Body of pancreas (tissue), 4 donors: Measurements from ENCODE around the gene GPR21. TPM values are rescaled to one million over a fixed set of nuclear protein-coding genes. Genes with fewer than 3 reads are reported as not detected.

Source experiments
- ATAC-seq: fragments of 150-250 bp; one replicate; pipeline ENCODE4 v1.9.1; 2016
- DNase-seq, 4 donors: peaks; one replicate each; pipeline ENCODE4 v3.0.0-alpha.2; 2019
- H3K27ac ChIP-seq, 4 donors: fragments of 200-600 bp; sonication (generic); 1 replicate in 3 of 4; 2 replicates in 1 of 4; pipeline versions ENCODE4 v1.5.1 to v1.6.1; 2016 to 2019; ENCODE audit warnings: mild to moderate bottlenecking in 1 of 4, mixed read lengths in 1 of 4, moderate library complexity in 1 of 4
- H3K27me3 ChIP-seq, 2 donors: fragments of 200-600 bp; sonication (generic); one replicate each; pipeline ENCODE4 v1.6.0; 2016; ENCODE audit warnings: mild to moderate bottlenecking in 1 of 2
- H3K36me3 ChIP-seq, 2 donors: fragments of 200-600 bp; sonication (generic); replicated peaks in 1 of 2; 2 replicates each; pipeline ENCODE4 v1.5.1; 2016; ENCODE audit warnings: low read depth in 2 of 2; ENCODE audit not compliant: insufficient read depth in 1 of 2
- H3K4me1 ChIP-seq: fragments of 200-600 bp; sonication (generic); one replicate; pipeline ENCODE4 v1.6.0; 2016
- H3K4me3 ChIP-seq, 2 donors: fragments of 200-600 bp; sonication (generic); 1 replicate in 1 of 2; 2 replicates in 1 of 2; pipeline ENCODE4 v1.5.1; 2016 to 2019
- H3K9me3 ChIP-seq, 3 donors: fragments of 200-600 bp; sonication (generic); 1 replicate in 2 of 3; 2 replicates in 1 of 3; pipeline ENCODE4 v1.5.1; 2016
- CTCF ChIP-seq, 7 experiments: fragments of 450-650 bp in 4 of 7; fragments of 200-600 bp in 3 of 7; sonication (generic) in 3 of 7; IDR thresholded peaks; one replicate each; pipeline ENCODE4 v1.5.1; 2016 to 2019; ENCODE audit warnings: antibody characterized with exemption in 7 of 7
- POLR2A ChIP-seq, 3 donors: fragments of 450-650 bp; IDR thresholded peaks; one replicate each; pipeline ENCODE4 v1.6.1; 2016; ENCODE audit warnings: antibody characterized with exemption in 3 of 3, mild to moderate bottlenecking in 2 of 3
- WGBS, 2 donors: methylation state at CpG; one replicate each; pipeline ENCODE4 v1.1.5; 2017; 5-methylcytosine and 5-hydroxymethylcytosine counted together
- intact Hi-C: fragments of 100-400 bp; cut with DNase I; formaldehyde crosslinking; loops from one replicate; pipeline ENCODE4 v1.15.1; 2023
- total RNA-seq, 2 donors: library from RNA; depleted of rRNA; stranded (reverse); fragments of >200 nt; gene quantifications; one replicate each; pipeline ENCODE4 v1.1.0, GENCODE V29; 2016

The GPR21 gene
- not detected for total RNA-seq

GRCh38 chr9:123033352-123033751, at the start of gene GPR21:
TSS of gene GPR21 (plus strand) at chr9:123033667. CDS start at chr9:123034567, 900 bp downstream.
- Histone ChIP-seq H3K9me3 (no peaks in the 10 kb centered on the region), H3K27ac (no peak within 1 kb of the TSS), H3K4me1 (no peaks in the 10 kb centered on the region), H3K27me3 (no peaks in the 10 kb centered on the region), H3K4me3 (no peak within 1 kb of the TSS), H3K36me3 (no peaks in the 10 kb centered on the region)
- ATAC-seq (no peak), DNase-seq (no peak)
- intact Hi-C loops: no loop called here
- no peak for TF ChIP-seq POLR2A (IDR thresholded peaks at IDR 0.05)
- TF ChIP-seq CTCF (IDR thresholded peaks at IDR 0.05): no peak
- WGBS, 2 donors: 70 to 79% methylated on average over 7 of the region's 7 CpGs

GRCh38 chr9:122986010-122986409, 47.5 kb upstream of the GPR21 start:
- TF ChIP-seq CTCF (IDR thresholded peaks at IDR 0.05) (no peak), POLR2A (IDR thresholded peaks at IDR 0.05) (no peak)
- no peaks in the 10 kb centered on the region for H3K27me3 ChIP-seq
- no peak overlapping the region for H3K27ac ChIP-seq
- no peak for ATAC-seq
- H3K36me3 ChIP-seq: peaks cover 0 to 14% of the 10 kb centered on the region in 2 donors
- H3K4me1 ChIP-seq: no peaks in the 10 kb centered on the region
- H3K9me3 ChIP-seq: no peaks in the 10 kb centered on the region
- 73 to 84% methylated on average over 5 of the region's 5 CpGs for WGBS, 2 donors
- H3K4me3 ChIP-seq: no peak overlapping the region
- DNase-seq: no peak
- intact Hi-C loops: no loop called here

- Histone ChIP-seq H3K4me3 (no peak overlapping the region), H3K27ac (no peak overlapping the region), H3K4me1 (no peaks in the 10 kb centered on the region), H3K36me3 (peaks cover 0 to 14% of the 10 kb centered on the region in 2 donors), H3K27me3 (no peaks in the 10 kb centered on the region), H3K9me3 (no peaks in the 10 kb centered on the region)
- DNase-seq (no peak), ATAC-seq (no peak)
- no peak for TF ChIP-seq POLR2A (IDR thresholded peaks at IDR 0.05)
- TF ChIP-seq CTCF (IDR thresholded peaks at IDR 0.05): no peak
- WGBS, 2 donors: 79 to 82% methylated on average over 2 of the region's 2 CpGs
- intact Hi-C loops: no loop called here
Measured at GRCh38 chr9:122988141-122988540, 45.3 kb upstream of the GPR21 start.

- ATAC-seq: no peak
- peaks cover 0 to 16% of the 10 kb centered on the region in 2 donors for H3K36me3 ChIP-seq
- no peak overlapping the region for H3K27ac ChIP-seq
- TF ChIP-seq CTCF (IDR thresholded peaks at IDR 0.05) (no peak), POLR2A (IDR thresholded peaks at IDR 0.05) (no peak)
- H3K4me1 ChIP-seq: no peaks in the 10 kb centered on the region
- H3K9me3 ChIP-seq: no peaks in the 10 kb centered on the region
- no peak overlapping the region for H3K4me3 ChIP-seq
- DNase-seq: no peak
- intact Hi-C loops: no loop called here
- 75 to 80% methylated on average over 8 of the region's 8 CpGs for WGBS, 2 donors
- H3K27me3 ChIP-seq: no peaks in the 10 kb centered on the region
Measured at GRCh38 chr9:122988920-122989621, 44.4 kb upstream of the GPR21 start.

- peak; percentile 13 to 43 (median 34) for DNase-seq
- intact Hi-C loops: loop anchor here (10.0 kb wide), 1 partner anchor 107 kb away; no protein-coding TSS in a partner anchor
Measured at GRCh38 chr9:122991370-122991830, 42.1 kb upstream of the GPR21 start.

More at GRCh38 chr9:122991370-122991830, 42.1 kb upstream of the GPR21 start:
- H3K4me1 ChIP-seq: peaks cover 5% of the 10 kb centered on the region
- H3K27ac ChIP-seq: peak overlapping the region in 1 of 4 donors; percentile 28
- peak; percentile 76 for ATAC-seq
- H3K9me3 ChIP-seq: no peaks in the 10 kb centered on the region
- WGBS, 2 donors: 47 to 53% methylated on average over 4 of the region's 4 CpGs
- H3K36me3 ChIP-seq: peaks cover 0 to 17% of the 10 kb centered on the region in 2 donors
- TF ChIP-seq POLR2A (IDR thresholded peaks at IDR 0.05) (no peak), CTCF (IDR thresholded peaks at IDR 0.05) (peak; percentile 43 to 89 (median 72))
- no peaks in the 10 kb centered on the region for H3K27me3 ChIP-seq
- no peak overlapping the region for H3K4me3 ChIP-seq
